T-helper 2 cell treated with Interferon-gamma antibody and Interleukin-4, amounts not matched to agents 5 μg/mL and 100 μg/mL, for 36 hours (primary cell): Measurements from ENCODE around the gene SETBP1.
"Not testable (repeated sequence)": the region's sequence is repeated elsewhere in the genome, so short reads cannot be mapped to it uniquely, and the experiment has no call there.

ENCODE experiments used
- DNase-seq: peaks from one replicate; pipeline ENCODE4 v3.0.0; 2021; ENCODE audit warnings: low spot score
- H3K27ac Mint-ChIP-seq: one replicate; pipeline ENCODE4 v1.8.0; 2021; ENCODE audit warnings: mild to moderate bottlenecking, mixed read lengths
- H3K27me3 Mint-ChIP-seq: one replicate; pipeline ENCODE4 v1.8.0; 2021; ENCODE audit warnings: low read depth, mixed read lengths
- H3K36me3 Mint-ChIP-seq: one replicate; pipeline ENCODE4 v1.8.0; 2021; ENCODE audit warnings: low read depth, mixed read lengths
- H3K4me1 Mint-ChIP-seq: one replicate; pipeline ENCODE4 v1.8.0; 2021; ENCODE audit warnings: low read depth, mixed read lengths
- H3K4me3 Mint-ChIP-seq: one replicate; pipeline ENCODE4 v1.8.0; 2022; ENCODE audit warnings: mild to moderate bottlenecking, moderate library complexity, mixed read lengths
- H3K9me3 Mint-ChIP-seq: one replicate; pipeline ENCODE4 v1.8.0; 2021; ENCODE audit warnings: mixed read lengths

Gene SETBP1

GRCh38 chr18:44793685-44794084 is 113.0 kb downstream of the SETBP1 start:
- no peaks in the 10 kb centered on the region for H3K36me3 Mint-ChIP-seq
- DNase-seq: no peak
- peaks cover 2% of the 10 kb centered on the region for H3K27me3 Mint-ChIP-seq
- H3K4me1 Mint-ChIP-seq: peaks cover 4% of the 10 kb centered on the region
- no peaks in the 10 kb centered on the region for H3K9me3 Mint-ChIP-seq
- H3K27ac Mint-ChIP-seq: no peak overlapping the region
- no peak overlapping the region for H3K4me3 Mint-ChIP-seq

GRCh38 chr18:44795241-44795640 is 114.6 kb downstream of the SETBP1 start:
- peaks cover 19% of the 10 kb centered on the region for H3K4me1 Mint-ChIP-seq
- no peak for DNase-seq
- no peak overlapping the region for H3K27ac Mint-ChIP-seq
- H3K36me3 Mint-ChIP-seq: peaks cover 1% of the 10 kb centered on the region
- peaks cover 2% of the 10 kb centered on the region for H3K27me3 Mint-ChIP-seq
- H3K4me3 Mint-ChIP-seq: no peak overlapping the region
- peaks cover 2% of the 10 kb centered on the region for H3K9me3 Mint-ChIP-seq

DNA sequence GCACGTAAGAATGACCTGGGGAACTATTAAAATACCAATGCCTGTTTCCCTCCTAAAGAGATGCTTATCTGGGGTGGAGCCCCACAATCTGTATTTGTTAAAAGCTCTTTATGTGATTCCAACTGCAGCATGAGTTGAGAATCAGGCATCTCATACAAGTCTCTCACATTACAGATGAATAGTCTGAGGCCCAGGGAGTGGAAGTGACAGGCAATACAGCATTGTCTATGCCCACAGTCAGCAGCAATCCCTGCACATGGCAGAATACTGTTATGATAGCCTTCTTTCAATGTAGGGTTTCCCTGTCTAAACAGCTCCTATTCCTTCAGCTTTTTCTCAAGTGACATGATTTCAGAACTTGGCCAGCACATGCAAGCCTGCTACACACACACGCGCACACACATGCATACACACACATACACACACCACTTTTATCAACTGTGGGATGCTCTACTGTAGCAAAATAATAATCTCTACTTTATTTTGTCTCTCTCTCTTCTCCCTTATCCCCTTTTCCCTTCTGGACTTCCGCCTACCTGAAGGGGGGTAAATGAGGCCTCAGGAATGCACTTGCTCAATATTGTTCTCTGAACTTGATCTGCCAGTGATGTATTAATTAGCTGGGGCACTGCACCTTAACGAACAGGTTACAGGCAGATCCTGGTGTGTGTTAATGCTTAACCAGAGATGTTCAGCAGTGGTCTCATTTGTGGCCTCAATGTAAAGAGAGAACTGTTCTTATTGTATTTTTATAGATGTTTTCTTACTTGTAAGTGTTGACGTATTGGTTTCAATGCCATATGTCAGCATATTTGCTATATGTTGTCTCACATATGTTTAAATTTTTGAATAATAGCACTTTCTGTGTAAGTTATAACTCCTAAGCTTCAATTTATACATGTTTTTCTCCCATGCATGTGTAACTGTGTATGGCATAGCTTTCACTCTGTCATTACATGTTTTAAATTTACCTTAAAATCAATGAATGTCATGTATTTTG is 116.0 kb downstream of the SETBP1 start:
- Mint-ChIP-seq H3K4me1 (peaks cover 23% of the 10 kb centered on the region), H3K36me3 (peaks cover 4% of the 10 kb centered on the region), H3K27ac (no peak overlapping the region), H3K27me3 (peaks cover 2% of the 10 kb centered on the region), H3K4me3 (no peak overlapping the region), H3K9me3 (peaks cover 10% of the 10 kb centered on the region)
- DNase-seq: no peak

- Mint-ChIP-seq H3K4me3 (no peak overlapping the region), H3K9me3 (peaks cover 10% of the 10 kb centered on the region), H3K27ac (no peak overlapping the region), H3K27me3 (peaks cover 2% of the 10 kb centered on the region), H3K36me3 (peaks cover 4% of the 10 kb centered on the region), H3K4me1 (peaks cover 26% of the 10 kb centered on the region)
- DNase-seq: peak; percentile 24
Observed at GRCh38 chr18:44798433-44799048, 117.9 kb downstream of the SETBP1 start.

GRCh38 chr18:44799382-44799906 is 118.8 kb downstream of the SETBP1 start:
- no peak overlapping the region for H3K4me3 Mint-ChIP-seq
- H3K9me3 Mint-ChIP-seq: peaks cover 10% of the 10 kb centered on the region
- no peak overlapping the region for H3K27ac Mint-ChIP-seq
- peaks cover 26% of the 10 kb centered on the region for H3K4me1 Mint-ChIP-seq
- peaks cover 4% of the 10 kb centered on the region for H3K36me3 Mint-ChIP-seq
- DNase-seq: peak; percentile 23
- peaks cover 2% of the 10 kb centered on the region for H3K27me3 Mint-ChIP-seq

GRCh38 chr18:44799907-44800421 is 119.3 kb downstream of the SETBP1 start:
- H3K27ac Mint-ChIP-seq: peak overlapping the region; percentile 33
- peaks cover 4% of the 10 kb centered on the region for H3K36me3 Mint-ChIP-seq
- no peak for DNase-seq
- peak overlapping the region; percentile 52 for H3K4me3 Mint-ChIP-seq
- H3K4me1 Mint-ChIP-seq: peaks cover 26% of the 10 kb centered on the region
- H3K27me3 Mint-ChIP-seq: peaks cover 2% of the 10 kb centered on the region
- H3K9me3 Mint-ChIP-seq: peaks cover 10% of the 10 kb centered on the region

GRCh38 chr18:44800766-44801165 is 120.1 kb downstream of the SETBP1 start:
- H3K36me3 Mint-ChIP-seq, H3K4me3 Mint-ChIP-seq, H3K27ac Mint-ChIP-seq, H3K27me3 Mint-ChIP-seq, H3K9me3 Mint-ChIP-seq, DNase-seq: not testable (repeated sequence)
- H3K4me1 Mint-ChIP-seq: peaks cover 31% of the 10 kb centered on the region

DNA sequence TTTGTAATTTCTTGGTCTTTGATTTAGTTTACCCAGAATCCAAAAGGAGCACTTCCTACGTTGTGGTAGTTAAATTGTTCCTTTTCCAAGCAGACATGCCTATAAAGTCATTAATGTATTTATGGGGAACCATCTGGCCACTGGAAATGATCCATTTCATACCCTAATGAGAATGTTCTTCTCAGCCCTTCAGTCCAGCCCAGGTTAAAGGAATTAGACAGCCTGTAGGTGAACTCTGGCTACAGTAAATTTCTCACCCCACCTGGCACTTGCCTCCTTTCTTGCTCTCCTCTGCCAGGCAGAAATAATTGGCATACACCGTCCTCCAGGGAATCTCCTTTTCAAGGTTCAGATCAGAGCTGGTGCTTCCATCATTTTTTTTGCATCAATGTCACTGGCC is 121.1 kb downstream of the SETBP1 start:
- Mint-ChIP-seq H3K4me3 (no peak overlapping the region), H3K27me3 (peaks cover 2% of the 10 kb centered on the region), H3K4me1 (peaks cover 33% of the 10 kb centered on the region), H3K9me3 (peaks cover 10% of the 10 kb centered on the region), H3K36me3 (peaks cover 4% of the 10 kb centered on the region), H3K27ac (no peak overlapping the region)
- no peak for DNase-seq

- H3K9me3 Mint-ChIP-seq: peaks cover 10% of the 10 kb centered on the region
- H3K27ac Mint-ChIP-seq: no peak overlapping the region
- H3K36me3 Mint-ChIP-seq: peaks cover 4% of the 10 kb centered on the region
- peaks cover 35% of the 10 kb centered on the region for H3K4me1 Mint-ChIP-seq
- no peak overlapping the region for H3K4me3 Mint-ChIP-seq
- H3K27me3 Mint-ChIP-seq: peaks cover 2% of the 10 kb centered on the region
- DNase-seq: no peak
Observed at GRCh38 chr18:44802508-44802907, 121.8 kb downstream of the SETBP1 start.

DNA sequence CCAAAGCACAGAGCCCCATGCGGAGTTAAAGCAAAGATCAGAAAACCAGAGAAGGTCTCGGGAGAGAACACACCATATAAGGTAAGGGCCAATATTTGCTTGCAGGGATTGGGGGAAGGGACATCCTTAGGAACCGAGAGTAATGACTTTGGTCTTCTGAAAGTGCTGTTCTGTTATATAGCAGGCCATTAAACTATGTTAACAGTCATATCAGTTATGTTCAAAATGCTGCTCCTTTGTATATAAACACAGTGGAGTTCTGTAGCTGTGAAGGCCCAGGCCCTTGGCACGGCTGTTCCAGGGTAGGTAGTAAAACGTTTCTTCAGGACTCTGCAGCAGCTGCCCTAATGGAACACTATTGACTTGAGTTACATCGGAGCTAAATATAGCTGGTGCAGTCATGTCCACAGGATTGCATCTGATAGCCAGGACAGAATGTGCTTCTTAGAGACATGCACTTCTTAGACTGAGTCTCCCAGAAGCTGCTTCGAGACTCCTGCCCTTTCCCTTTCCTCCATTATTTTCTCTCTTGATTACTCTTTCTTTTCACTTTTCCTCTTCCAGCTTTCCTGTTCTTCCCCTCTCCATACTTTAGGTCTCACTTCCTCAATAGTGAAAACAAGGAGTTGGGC is 122.4 kb downstream of the SETBP1 start:
- DNase-seq: no peak
- peaks cover 2% of the 10 kb centered on the region for H3K27me3 Mint-ChIP-seq
- H3K27ac Mint-ChIP-seq: no peak overlapping the region
- peaks cover 37% of the 10 kb centered on the region for H3K4me1 Mint-ChIP-seq
- H3K36me3 Mint-ChIP-seq: peaks cover 4% of the 10 kb centered on the region
- H3K9me3 Mint-ChIP-seq: peaks cover 10% of the 10 kb centered on the region
- no peak overlapping the region for H3K4me3 Mint-ChIP-seq

- H3K4me3 Mint-ChIP-seq: no peak overlapping the region
- H3K4me1 Mint-ChIP-seq: peaks cover 32% of the 10 kb centered on the region
- no peak overlapping the region for H3K27ac Mint-ChIP-seq
Observed at GRCh38 chr18:44804033-44804432, 123.3 kb downstream of the SETBP1 start.

GRCh38 chr18:44805176-44805575 is 124.5 kb downstream of the SETBP1 start:
- Mint-ChIP-seq H3K4me3 (no peak overlapping the region), H3K36me3 (peaks cover 4% of the 10 kb centered on the region), H3K9me3 (peaks cover 8% of the 10 kb centered on the region), H3K27ac (no peak overlapping the region), H3K4me1 (peaks cover 21% of the 10 kb centered on the region), H3K27me3 (peaks cover 7% of the 10 kb centered on the region)
- DNase-seq: no peak

More at GRCh38 chr18:44804033-44804432, 123.3 kb downstream of the SETBP1 start:
- Mint-ChIP-seq H3K27me3 (peaks cover 7% of the 10 kb centered on the region), H3K9me3 (peaks cover 10% of the 10 kb centered on the region), H3K36me3 (peaks cover 4% of the 10 kb centered on the region)
- DNase-seq: no peak

- H3K4me3 Mint-ChIP-seq: no peak overlapping the region
- peaks cover 4% of the 10 kb centered on the region for H3K9me3 Mint-ChIP-seq
- H3K27ac Mint-ChIP-seq: no peak overlapping the region
- peaks cover 7% of the 10 kb centered on the region for H3K27me3 Mint-ChIP-seq
- peaks cover 17% of the 10 kb centered on the region for H3K4me1 Mint-ChIP-seq
- no peak for DNase-seq
- H3K36me3 Mint-ChIP-seq: no peaks in the 10 kb centered on the region
Observed at GRCh38 chr18:44805643-44806042, 125.0 kb downstream of the SETBP1 start.
